Right lobe of liver (tissue), 4 donors: ENCODE measurements around the gene UBR7.

Experiments
- POLR2A ChIP-seq: fragments of 450-650 bp; IDR thresholded peaks from one replicate; pipeline ENCODE4 v1.6.1; 2017; ENCODE audit warnings: antibody characterized with exemption, mild to moderate bottlenecking
- TF ChIP-seq, protein P1 (sequence below), 4 donors: fragments of 200-600 bp in 3 of 4; fragments of 450-650 bp in 1 of 4; IDR thresholded peaks; one replicate each; pipeline versions ENCODE4 v1.5.1 to v1.8.0; 2016 to 2022; ENCODE audit warnings: antibody characterized with exemption in 4 of 4, mild to moderate bottlenecking in 2 of 4
- donor health status: DM: no; HTN: no; CAD: no.
- donor health status: DM: no; HTN: no; CAD: no.
- donor health status: DM: no; HTN: yes; CAD: no.

DNA sequence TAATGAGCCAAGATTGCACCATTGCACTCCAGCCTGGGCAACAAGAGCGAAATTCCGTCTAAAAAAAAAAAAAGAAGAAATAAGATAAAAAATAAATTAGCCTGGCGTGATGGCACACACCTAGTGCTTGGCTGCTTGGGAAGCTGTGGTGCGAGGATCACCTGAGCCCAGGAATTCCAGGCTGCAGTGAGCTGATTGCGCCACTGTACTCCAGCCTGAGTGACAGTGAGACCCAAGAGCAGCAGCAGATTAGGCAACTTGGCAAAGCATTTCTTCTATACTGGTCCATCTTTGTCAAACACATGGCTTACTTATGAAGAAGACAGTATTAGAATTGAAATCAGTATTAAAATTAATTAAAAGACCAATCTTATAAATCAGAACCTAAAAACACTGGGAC lies 6.5 kb upstream of the UBR7 start:
- TF ChIP-seq, protein P1, sequence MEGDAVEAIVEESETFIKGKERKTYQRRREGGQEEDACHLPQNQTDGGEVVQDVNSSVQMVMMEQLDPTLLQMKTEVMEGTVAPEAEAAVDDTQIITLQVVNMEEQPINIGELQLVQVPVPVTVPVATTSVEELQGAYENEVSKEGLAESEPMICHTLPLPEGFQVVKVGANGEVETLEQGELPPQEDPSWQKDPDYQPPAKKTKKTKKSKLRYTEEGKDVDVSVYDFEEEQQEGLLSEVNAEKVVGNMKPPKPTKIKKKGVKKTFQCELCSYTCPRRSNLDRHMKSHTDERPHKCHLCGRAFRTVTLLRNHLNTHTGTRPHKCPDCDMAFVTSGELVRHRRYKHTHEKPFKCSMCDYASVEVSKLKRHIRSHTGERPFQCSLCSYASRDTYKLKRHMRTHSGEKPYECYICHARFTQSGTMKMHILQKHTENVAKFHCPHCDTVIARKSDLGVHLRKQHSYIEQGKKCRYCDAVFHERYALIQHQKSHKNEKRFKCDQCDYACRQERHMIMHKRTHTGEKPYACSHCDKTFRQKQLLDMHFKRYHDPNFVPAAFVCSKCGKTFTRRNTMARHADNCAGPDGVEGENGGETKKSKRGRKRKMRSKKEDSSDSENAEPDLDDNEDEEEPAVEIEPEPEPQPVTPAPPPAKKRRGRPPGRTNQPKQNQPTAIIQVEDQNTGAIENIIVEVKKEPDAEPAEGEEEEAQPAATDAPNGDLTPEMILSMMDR (IDR thresholded peaks at IDR 0.05), result no peak
- TF ChIP-seq POLR2A, result no peak
